Measurements from ENCODE around the gene PRR20A. TPM values are rescaled to one million over a fixed set of nuclear protein-coding genes. Genes with fewer than 3 reads are reported as not detected.

Gene PRR20A
- total RNA-seq, 2 donors from 2014 or later = not detected

DNA sequence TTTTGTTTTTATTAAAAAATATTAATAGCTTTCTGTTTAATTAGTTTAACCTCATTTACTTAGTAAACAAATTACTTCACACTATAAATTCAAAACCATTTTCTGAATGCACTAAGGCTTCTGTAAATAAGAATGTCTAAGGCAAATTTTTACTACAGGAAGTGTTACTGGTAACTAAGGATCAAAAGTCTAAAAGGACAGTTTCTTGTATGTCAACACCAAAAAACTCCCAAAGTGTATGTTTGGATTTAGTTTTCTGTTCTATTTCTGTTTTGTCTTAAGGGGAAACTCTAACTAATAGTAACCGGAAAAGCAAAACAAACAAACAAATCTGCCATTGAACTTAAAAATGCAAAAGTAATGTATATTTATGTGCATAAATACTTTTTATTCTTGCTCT lies 50.9 kb downstream of the PRR20A start:
- Mint-ChIP-seq H3K27ac (no peak overlapping the region), H3K27me3 (ENCODE audit: low read depth) (no peaks in the 10 kb centered on the region), H3K4me1 (ENCODE audit: low read depth) (no peaks in the 10 kb centered on the region), H3K4me3 (no peak overlapping the region), H3K9me3 (no peaks in the 10 kb centered on the region), H3K36me3 (ENCODE audit: insufficient read depth in 2 of 2) (no peaks in the 10 kb centered on the region)
- DNase-seq (no peak), ATAC-seq (replicated peaks in 1 of 2) (no peak)

Other genes with a start within 250 kb of the PRR20A start
- gene PRR20B, start 6.6 kb downstream of the PRR20A start, total RNA-seq = not detected
- not detected for gene PRR20C, start 13.1 kb downstream of the PRR20A start, total RNA-seq
- not detected for gene PRR20D, start 19.7 kb downstream of the PRR20A start, total RNA-seq
- gene PRR20E, start 26.3 kb downstream of the PRR20A start, total RNA-seq = not detected

All from activated T-cell treated with anti-CD3 and anti-CD28 coated beads, Interleukin-2, amount 50 U/mL, for 72 hours (primary cell).